GM21360 (cell line): ENCODE measurements around the gene IGSF9B.

Experiments used
- ATAC-seq: cut with Tn5 transposase; IDR thresholded peaks from one replicate; pipeline ENCODE4 v1.9.1; 2021; ENCODE audit warnings: mild to moderate bottlenecking, moderate library complexity; ENCODE audit not compliant: unreplicated experiment

IGSF9B gene

DNA sequence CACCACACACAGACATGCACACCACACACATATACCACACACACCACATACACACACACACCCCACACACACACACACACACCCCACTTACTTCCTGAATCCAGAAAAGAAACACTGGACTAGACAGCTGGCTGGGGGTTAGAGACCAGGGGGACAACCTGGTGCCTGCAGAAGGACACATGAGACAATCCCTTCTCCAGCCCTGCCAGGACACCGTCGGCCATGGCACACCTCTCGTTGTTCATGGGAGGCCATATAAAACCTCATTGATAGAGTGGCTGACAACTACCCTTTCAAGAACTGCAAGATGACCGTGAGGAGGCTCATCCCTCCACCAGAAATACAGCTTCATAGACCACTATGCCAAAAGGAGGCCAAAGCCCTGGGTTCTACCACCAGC lies 54.3 kb downstream of the IGSF9B start:
- ATAC-seq: no peak

DNA sequence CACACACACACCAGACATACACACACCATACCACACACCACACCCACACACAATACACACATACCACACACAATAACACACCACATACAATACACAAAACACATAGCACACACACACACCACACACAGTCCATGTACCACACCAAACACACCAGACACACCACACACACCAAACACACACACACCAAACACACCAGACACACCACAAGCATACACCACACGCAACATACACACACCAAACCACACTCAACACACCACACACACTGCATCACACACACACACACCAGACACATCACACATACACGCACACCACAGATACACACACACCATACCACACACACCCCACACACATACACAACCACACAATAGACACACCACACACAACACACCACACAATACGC lies 54.8 kb downstream of the IGSF9B start:
- no peak for ATAC-seq

DNA sequence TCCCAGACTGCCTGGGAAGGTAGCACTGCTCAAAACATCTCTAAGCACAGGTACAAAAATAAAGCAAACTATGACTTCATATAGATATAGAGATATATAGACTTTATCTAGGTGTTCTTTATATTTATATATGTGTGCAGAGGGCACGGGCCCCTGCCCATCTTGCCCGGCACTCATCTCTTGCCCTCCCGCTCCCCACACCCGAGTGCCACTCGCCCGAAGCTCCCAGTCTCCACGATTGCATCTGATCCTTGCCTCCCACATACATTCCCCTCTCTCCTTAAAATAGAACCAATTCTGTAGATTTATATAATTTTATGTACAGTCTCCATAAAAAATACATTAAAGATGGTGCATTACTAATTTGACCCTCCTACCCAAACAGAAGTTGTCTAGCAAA lies 55.5 kb downstream of the IGSF9B start:
- ATAC-seq: no peak

DNA sequence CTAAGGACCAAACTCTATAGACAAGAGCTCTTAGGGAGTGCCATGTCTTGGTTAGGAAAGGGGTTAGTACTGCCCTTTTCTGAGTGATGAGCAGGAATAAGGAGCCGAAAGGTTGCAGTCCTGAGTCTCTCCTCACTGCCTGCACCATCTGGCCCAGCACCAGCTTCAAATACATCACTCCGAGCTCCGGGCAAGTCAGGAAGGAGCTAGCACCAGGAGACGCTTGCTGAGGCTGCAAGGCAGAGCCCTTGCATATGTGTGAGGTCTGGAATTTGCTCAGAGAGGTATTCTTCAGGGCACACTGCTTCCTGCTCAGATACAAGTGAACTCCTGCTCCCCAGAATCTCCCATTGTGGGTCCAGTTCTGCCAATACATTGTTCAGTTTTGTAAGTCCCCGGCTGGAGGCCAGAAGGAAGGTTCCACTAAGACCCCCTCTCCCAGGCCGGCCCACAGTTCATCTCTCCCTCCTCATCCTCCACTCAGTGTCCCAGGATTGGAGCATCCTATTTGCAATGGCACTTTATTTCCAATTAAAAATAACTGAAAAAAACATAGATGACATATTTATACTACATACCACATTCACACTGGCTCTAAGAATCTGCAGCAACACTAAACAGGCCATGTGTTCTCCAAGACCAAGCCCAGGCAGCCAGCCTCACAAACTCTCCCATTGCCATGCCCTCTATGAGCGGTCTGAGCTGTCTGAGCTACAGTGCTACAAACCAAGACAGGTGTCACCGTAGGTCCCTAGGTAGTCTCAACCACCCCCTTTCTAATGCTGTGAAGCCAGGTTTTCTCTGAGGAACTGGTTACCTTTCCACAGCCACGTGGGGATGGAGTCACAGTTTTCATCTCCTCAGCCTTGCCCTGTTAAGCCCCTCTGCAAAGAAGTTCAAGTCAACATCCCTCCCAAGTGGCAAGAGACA lies 56.3 kb downstream of the IGSF9B start:
- no peak for ATAC-seq

DNA sequence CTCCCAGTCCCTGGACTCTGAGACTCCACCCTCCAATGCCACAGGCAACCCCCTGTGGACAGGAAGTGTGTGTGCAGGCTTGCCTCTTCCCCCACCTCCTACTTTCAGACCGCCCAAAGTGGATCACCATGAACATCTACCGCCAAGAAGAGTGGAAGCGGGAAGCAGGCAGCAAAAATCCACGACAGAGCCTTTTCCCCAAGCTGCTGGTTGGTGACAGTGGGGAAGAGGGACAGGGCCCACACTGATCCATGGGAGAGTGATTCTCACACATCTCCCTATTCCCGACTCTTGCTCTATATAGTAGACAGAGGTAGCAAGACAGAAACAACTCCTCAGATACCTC lies 58.0 kb downstream of the IGSF9B start:
- ATAC-seq: peak; percentile 5

DNA sequence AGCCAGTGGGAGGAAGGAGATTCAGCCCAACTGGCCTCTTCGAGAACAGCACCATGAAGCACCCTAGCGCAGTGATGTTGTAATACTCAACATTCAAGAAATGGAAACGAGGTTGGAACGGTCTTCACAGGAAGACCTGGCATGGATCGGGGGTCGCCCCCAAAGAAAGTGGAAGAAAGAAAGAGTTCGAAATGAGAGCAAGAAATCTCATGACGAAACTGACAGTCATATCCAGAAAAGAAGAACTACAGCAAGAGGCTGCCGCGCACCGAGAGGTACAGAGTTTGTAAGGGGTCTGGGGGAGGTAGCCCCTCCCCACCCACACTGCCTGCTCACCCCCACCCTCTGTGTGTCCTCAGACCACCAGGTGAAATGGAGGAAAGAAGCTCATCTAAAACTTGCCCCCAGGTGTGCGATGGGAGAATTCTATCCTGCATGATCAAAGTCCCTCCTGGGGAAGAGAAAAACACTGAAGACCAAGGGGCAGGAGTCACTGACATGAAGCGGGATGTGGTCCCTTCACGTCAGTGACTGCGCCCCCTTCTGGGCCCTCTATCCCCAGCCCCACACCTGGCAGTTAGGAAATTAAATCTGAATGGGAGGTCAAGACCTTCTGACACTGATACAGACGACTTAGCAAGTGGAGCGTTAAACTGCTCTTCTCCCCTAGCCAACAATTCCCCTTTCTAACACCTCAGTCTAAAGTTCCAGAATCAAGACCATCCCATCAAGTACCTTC lies 58.6 kb downstream of the IGSF9B start:
- ATAC-seq: peak; percentile 41

DNA sequence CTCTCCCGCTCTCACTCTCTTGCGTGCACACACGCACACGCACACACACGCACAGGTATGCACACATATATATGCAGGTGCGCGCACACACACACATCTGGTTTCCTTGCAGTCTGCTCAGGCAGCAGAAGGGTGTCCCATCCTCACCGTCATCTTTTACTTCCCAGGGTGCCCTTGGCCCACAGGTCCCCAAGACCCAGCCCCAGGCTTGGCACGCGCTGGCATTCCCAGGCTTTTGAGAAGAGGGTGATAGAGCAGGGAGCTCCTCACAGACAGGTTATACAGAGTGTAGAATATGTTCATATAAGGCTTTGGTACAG lies 59.5 kb downstream of the IGSF9B start:
- no peak for ATAC-seq

DNA sequence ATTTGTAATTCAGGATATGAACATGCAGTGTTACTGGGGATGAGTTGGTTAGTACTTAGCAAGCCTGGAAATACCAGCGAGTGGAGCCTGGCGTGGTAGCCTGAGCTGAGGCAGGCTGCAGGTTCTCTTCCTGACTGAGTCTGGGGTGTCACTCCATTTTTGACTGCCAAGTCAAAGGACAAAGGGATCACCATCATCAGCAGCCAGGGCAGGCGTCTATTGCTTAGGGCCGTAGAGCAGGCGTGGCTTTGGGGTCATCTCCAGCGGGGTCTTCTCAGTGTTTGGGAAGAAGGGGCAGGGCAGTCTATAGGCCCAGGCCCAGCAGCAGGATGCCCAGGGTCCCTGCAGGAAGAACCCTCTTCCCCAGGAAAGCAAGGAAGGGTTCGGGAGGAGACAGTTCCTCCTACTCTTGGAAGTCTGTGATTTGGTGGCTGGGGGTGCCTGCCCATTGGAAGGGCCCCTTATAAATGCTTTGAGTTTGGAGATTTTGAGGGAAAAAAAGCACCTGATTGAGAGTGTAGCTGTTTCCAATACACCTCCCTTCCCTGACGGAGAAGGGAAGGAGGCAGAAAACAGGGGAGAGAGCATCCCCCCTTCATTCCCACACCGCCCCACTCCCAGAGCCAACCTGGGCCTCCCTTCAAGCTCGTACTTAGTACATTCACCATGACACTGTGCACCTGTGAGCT lies 60.0 kb downstream of the IGSF9B start:
- no peak for ATAC-seq

DNA sequence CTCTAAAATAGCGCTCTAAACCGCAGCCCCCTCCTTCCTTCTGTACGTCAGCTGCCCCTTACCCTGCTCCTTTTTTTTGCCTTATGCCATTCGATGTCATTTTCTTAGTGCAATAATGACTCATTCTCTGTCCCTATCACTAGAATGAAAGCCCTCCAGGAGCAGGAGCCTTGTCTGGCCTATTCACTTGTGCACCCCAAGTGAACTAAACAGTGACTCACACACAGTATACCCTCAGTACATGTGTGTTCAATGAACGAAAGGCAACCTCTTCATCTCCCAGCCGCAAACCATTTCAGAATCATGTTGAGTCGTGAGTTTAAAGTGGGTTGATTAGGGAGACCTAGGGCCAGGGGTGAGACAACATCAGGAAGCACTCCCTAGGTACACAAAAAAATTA lies 60.7 kb downstream of the IGSF9B start:
- ATAC-seq: peak; percentile 47

DNA sequence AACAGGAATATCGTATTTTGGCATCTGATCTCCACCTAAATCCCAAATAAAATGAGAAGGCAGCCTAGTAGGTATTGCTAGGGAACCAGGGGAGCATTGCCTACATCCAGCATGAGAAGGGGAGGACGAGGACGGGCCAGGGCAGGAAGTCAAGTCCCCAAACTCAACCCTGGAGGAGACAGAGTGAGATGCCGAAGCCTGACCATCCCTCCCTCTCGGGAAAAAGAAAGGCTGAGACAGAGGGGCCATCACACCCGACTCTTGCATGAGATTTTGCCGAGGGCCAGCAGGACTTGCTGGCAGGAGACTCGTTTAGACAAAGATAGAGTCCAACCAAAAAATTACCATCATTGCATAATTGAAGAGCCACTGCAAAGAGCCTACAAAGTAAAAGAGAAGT lies 61.2 kb downstream of the IGSF9B start:
- ATAC-seq: peak; percentile 3

DNA sequence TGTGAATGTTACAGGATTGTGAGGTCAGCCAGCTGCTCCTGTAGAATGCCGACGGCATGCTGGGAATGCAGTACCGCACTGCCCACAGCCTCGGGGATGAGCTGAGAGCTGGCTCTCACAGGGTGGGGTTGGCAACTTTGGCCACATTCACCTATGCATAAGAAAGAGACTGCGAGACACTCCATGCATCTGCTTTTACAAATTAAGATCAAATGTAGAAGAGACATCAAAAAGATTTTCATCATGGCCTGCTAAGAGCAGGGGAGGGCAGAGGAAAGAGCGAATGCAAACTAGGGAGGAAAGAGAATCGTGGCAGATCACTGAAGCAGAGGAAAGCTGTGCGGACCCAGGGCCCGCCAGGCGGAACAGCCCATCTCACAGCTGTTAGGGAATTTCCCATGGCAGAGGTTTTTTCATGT lies 61.7 kb downstream of the IGSF9B start:
- peak; percentile 56 for ATAC-seq

DNA sequence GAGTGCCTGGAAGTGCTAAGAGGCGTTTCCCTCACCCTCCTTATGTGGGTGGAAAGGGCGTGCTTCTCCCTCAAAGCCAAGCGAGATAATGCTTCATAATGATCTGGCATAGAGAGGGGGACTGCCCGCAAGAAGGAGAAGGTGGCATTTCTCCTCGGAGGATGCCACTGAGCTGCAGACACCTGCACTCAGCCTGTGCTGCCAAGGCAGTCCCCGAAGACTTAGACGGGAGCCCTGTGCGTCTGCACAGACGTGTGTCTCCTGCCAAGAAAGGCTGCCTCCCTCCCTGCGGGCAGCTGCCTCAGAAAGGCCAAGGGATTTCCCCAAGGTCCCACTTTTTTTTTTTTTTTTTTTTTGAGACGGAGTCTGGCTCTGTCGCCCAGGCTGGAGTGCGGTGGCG lies 63.4 kb downstream of the IGSF9B start:
- ATAC-seq: no peak

DNA sequence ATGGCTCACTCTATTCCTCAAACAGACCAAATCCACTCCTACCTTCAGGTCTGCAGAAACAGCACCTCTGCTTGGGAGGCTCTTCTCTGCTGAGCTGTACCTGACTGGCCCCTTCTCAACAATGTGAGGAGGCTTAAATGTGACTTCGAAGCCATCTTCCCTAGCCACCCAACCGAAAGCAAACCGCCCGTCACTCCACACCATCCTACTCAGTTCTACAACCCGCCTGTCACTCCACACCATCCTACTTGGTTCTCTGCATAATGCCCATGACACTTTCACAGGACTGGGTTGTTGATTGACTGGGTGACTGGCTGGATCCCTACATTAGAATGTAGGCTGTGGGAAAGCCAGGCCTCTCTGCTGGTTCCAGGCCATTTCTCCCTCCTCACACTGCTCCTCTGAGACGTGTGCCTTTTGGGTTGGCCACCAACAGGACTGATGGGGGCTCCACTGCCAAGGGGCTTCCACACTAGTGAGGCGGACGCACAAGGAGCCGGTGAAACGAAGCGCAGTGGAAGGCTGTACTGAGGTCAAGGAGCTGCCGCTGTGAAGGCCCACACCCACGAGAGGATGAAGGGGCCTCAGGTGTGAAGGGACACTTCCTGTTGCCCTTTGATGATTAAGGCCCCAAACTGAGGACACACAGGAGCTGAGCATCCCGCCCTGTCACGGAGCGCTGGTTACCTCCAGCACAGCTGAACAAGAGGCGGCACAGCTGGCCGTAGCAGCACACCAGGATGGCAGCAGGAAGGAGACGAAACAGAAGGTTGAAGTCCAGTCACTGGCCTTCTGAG lies 64.0 kb downstream of the IGSF9B start:
- ATAC-seq: no peak

DNA sequence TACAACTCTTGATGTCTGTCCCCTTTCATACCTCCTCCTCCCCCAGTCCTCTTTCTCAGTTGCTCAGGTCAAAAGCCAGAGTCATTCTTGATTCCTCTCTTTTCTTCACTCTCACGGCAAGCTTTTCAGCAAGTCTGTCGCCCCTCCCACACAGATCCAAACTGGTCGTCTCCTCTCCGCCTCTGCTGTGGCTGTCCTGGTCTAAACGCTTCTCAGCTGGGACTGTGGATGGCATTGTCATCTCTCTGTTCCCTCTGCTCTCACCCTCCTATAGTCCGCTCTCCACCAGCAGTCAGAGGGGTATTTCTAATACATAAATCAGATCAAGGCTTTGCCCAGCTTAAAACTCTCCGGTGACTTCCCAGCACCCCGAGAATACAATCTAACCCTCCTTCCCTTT lies 64.6 kb downstream of the IGSF9B start:
- no peak for ATAC-seq

DNA sequence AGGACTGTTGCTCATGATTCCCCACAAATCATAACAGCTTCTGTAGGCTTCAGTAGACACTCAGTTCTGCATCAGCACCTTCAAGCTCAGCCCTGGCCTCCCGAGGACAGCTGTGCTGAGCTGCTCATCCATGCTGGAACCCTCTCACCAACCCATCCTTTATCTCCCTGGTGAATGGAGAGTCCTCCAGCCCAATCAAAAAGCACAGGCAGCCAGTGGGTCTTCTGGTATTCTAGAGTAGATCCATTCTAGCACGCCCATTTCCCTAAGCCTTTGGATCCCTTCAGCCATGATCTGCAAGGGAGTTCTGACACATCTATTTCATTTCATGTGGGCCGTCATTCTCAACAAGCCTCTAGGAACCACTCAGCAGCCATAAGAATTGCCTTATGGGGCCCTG lies 66.9 kb downstream of the IGSF9B start:
- no peak for ATAC-seq

DNA sequence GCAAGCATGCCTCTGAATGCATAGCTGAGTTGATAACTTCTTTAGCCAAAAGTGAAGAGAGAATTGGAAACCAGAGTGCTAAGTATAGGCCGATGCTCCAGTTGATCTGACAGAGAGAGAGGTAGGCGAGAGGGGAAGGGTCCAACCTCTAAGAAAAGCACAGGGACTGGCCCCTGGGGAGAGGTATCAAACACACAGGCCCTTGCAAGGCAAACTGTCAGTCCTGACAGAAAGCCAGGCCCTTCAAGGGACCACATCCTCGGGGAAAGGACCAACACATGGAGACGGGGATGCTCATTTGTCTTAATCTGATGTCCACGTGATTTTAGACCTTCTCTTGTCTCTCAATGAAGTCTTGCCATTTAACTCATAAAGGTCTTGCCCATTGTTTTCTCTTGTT lies 67.6 kb downstream of the IGSF9B start:
- ATAC-seq: no peak

DNA sequence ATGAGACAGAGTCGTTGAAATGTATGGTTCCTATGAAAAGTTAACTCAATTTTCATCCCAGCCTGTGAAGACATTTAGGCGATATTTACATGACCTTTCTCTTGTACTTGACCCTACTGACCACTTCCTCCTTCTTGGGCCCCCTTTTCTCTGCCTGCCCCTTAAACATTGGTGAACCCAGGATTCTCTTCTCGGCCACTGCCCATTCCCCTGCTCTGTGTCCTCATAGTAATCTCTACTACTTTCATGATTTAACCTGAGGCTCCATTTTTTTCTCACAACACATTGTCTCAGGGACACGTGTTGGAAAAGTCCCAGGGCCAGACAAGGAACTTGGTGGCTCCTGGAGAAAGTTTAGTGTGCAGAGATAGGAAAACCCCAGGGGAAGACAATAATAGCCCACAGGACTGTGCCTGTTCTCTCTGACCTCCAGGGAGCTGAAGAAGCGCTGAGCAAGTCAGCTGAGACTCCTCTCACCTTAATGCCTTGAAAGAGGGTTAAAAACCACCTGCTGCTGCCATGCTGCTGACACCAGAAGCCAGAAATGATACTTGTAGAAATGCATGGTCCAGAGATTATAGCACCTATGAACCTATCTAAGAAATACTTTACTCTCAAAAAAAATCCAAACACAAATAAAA lies 69.0 kb downstream of the IGSF9B start:
- ATAC-seq: peak; percentile 58

DNA sequence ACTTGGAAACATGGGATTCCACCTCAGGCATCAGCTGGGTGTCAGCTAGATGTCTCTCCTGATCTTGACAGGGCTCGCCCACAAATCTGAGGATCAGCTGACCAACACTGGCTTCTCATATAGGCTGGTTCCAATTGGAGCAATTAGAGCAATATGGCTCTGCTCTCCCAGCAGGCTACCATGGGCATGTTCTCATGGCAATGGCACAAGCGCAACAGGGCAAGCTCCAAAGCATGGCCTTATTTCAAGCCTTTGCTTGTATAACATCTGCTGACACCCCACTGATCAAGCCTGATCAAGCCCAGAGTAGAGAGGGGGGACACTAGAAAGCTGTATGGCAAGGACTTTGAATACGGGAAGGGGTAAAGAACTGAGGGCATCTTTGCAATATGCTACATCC lies 70.7 kb downstream of the IGSF9B start:
- no peak for ATAC-seq

DNA sequence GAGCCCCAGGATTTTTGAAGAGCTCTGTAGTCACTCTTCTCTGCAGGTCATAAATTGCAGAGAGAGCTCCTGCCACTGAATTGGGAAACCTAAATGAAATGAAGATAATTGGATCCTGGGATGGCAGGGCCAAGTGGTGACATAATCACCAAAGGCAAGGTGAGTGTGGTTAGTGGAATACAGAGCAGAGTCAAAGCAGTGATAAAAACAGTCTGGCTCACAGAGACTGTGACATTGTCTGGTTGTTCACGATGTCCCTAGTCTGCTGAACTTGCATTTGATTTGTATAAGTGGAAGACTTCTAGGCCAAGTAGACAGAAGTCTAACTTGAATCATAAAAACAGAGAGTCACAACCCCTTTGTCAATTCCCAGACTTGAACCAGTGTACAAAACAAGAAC lies 84.6 kb downstream of the IGSF9B start:
- no peak for ATAC-seq

DNA sequence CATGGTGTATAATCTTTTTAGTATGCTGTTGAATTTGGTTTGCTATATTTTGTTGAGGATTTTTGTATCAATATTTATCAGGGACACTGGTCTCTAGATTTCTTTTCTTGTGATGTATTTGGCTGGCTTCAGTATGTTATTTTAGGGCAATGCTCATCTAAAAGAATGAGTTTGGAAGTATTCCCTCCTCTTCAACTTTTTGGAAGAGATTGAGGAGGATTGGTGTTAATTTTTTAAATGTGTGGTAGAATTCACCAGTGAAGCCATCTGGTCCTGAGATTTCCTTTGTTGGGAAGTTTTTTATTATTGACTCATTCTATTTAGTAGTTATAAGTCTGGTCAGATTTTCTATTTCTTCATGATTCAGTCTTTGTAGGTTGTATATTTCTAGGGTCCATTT lies 89.3 kb downstream of the IGSF9B start:
- no peak for ATAC-seq

DNA sequence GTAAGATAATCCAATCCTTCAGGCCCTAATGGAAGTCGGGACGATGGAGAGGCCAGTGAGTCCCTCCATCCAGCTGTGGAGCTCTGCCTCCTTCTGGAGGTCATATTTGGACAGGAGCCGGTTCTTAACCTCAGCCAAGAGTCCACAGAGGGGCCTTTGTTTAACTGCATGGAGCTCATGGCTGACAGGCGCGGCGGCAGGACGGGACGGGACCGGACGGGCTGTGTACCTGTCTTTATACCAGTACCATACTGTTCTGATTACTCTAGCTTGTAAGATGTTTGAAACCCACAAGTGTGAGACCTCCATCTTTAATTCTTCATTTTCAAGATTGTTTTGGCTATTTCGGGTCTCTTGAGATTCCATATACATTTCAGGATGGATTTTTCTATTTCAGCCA lies 91.3 kb downstream of the IGSF9B start:
- no peak for ATAC-seq
